ENCODE results near the gene ETDC. TPM values are rescaled to one million over a fixed set of nuclear protein-coding genes. Genes with fewer than 3 reads are reported as not detected.
"Not testable (repeated sequence)": the region's sequence is repeated elsewhere in the genome, so short reads cannot be mapped to it uniquely, and the experiment has no call there.

The ETDC gene
- total RNA-seq, 6 experiments from 2014 or later = not detected

DNA sequence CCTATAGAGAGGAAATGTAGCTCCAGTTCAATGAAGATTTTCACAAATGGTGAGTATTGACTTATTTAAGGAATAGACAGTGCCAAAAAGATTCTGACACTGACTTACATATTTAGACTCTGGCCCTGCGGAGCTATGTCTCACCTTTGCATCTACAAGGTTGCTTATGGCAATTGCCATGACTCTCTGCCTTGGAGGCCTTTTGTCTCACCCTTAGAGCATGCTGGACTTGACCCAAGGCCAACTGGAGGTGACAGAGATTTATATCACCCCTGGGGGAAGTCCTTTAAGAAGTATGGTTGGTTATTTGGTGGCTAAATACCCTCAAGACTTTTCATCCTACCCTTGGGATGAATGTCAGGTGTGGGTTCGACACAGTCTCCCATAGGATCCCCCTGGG, 4.5 kb upstream of the ETDC start:
- intact Hi-C loops (cut with DNase I) = no loop called here
- DNase-seq (no peak), ATAC-seq (no peak)
- H3K27ac ChIP-seq = no peak overlapping the region
- no peaks in the 10 kb centered on the region for H3K9me3 ChIP-seq
- H3K4me1 ChIP-seq = no peaks in the 10 kb centered on the region
- H3K36me3 ChIP-seq = no peaks in the 10 kb centered on the region
- no peaks in the 10 kb centered on the region for H3K27me3 ChIP-seq
- 48% methylated on average over 2 of the region's 2 CpGs for WGBS (ENCODE audit: insufficient coverage, low coverage, low lambda C conversion rate, missing lambda C conversion rate)
- no peak for TF ChIP-seq POLR2A (IDR thresholded peaks at IDR 0.05)
- TF ChIP-seq, protein P1, sequence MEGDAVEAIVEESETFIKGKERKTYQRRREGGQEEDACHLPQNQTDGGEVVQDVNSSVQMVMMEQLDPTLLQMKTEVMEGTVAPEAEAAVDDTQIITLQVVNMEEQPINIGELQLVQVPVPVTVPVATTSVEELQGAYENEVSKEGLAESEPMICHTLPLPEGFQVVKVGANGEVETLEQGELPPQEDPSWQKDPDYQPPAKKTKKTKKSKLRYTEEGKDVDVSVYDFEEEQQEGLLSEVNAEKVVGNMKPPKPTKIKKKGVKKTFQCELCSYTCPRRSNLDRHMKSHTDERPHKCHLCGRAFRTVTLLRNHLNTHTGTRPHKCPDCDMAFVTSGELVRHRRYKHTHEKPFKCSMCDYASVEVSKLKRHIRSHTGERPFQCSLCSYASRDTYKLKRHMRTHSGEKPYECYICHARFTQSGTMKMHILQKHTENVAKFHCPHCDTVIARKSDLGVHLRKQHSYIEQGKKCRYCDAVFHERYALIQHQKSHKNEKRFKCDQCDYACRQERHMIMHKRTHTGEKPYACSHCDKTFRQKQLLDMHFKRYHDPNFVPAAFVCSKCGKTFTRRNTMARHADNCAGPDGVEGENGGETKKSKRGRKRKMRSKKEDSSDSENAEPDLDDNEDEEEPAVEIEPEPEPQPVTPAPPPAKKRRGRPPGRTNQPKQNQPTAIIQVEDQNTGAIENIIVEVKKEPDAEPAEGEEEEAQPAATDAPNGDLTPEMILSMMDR (IDR thresholded peaks at IDR 0.05) = no peak
- H3K4me3 ChIP-seq = no peak overlapping the region

DNA sequence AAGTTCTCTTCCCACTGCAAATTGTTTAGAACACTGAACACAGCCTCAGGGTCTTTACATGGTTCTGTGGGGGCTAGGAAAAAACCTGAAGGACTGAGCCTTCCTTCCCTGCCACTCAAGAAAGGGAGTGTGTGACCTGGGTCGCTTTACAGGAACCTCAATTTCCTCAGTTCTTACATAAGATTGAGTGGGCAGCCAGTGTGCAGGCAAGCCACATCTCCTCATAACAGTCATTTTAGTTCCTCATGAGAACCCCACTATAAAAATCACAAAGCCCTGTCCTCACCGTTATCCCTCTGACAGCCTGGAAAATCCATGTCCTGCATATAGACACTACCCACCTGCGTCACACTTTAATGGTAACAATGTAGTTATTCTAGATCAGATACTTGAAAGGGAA, 2.1 kb upstream of the ETDC start:
- Histone ChIP-seq H3K4me1 (no peaks in the 10 kb centered on the region), H3K36me3 (no peaks in the 10 kb centered on the region), H3K27me3 (no peaks in the 10 kb centered on the region), H3K4me3 (no peak overlapping the region), H3K9me3 (peaks cover 0 to 1% (median 0%) of the 10 kb centered on the region in 4 donors), H3K27ac (no peak overlapping the region)
- intact Hi-C loops (cut with DNase I) = no loop called here
- ATAC-seq (no peak), DNase-seq (no peak)
- TF ChIP-seq, protein P1 (IDR thresholded peaks at IDR 0.05) = no peak
- no peak for TF ChIP-seq POLR2A (IDR thresholded peaks at IDR 0.05)
- WGBS (ENCODE audit: insufficient coverage, low coverage, low lambda C conversion rate, missing lambda C conversion rate) = 64% methylated on average over 3 of the region's 3 CpGs

- intact Hi-C loops (cut with DNase I) = no loop called here
- Histone ChIP-seq H3K9me3 (peaks cover 0 to 9% (median 0%) of the 10 kb centered on the region in 4 donors), H3K36me3 (no peaks in the 10 kb centered on the region), H3K27ac (no peak overlapping the region), H3K4me1 (no peaks in the 10 kb centered on the region), H3K4me3 (no peak overlapping the region), H3K27me3 (no peaks in the 10 kb centered on the region)
- TF ChIP-seq, protein P1 (IDR thresholded peaks at IDR 0.05) = no peak
- TF ChIP-seq POLR2A (IDR thresholded peaks at IDR 0.05) = no peak
- 29% methylated on average over 1 of the region's 1 CpG for WGBS (ENCODE audit: insufficient coverage, low coverage, low lambda C conversion rate, missing lambda C conversion rate)
- no peak for DNase-seq
- peak in 2 of 4 donors; percentile 33 to 46 for ATAC-seq
These were observed 880 bp upstream of the ETDC start for GRCh38 chrX:135308345-135308855.

DNA sequence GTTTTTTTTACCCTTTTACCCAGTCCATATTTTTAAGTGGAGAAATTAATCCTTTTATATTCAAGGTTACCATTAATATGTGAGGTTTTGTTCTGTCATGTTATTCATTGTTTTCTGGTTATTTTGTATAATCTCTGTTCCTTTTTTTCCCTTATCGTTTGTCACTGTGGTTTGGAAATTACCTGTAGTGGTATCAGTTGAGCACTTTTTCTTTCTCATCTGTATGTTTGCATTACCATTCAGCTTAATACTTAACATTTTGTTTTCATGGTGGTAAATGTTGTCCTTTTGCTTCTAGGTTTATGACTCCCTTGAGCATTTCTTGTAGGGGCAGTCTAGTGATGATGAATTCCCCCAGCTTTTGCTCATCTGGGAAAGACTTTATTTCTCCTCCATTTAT, 6.6 kb downstream of the ETDC start:
- DNase-seq (no peak), ATAC-seq (no peak)
- Histone ChIP-seq H3K9me3 (peaks cover 0 to 9% (median 0%) of the 10 kb centered on the region in 4 donors), H3K36me3 (no peaks in the 10 kb centered on the region), H3K27me3 (no peaks in the 10 kb centered on the region), H3K27ac (no peak overlapping the region), H3K4me3 (no peak overlapping the region), H3K4me1 (no peaks in the 10 kb centered on the region)
- intact Hi-C loops (cut with DNase I) = no loop called here
- 69% methylated on average over 1 of the region's 1 CpG for WGBS (ENCODE audit: insufficient coverage, low coverage, low lambda C conversion rate, missing lambda C conversion rate)
- TF ChIP-seq, protein P1 (IDR thresholded peaks at IDR 0.05) = no peak
- TF ChIP-seq POLR2A (IDR thresholded peaks at IDR 0.05) = no peak

DNA sequence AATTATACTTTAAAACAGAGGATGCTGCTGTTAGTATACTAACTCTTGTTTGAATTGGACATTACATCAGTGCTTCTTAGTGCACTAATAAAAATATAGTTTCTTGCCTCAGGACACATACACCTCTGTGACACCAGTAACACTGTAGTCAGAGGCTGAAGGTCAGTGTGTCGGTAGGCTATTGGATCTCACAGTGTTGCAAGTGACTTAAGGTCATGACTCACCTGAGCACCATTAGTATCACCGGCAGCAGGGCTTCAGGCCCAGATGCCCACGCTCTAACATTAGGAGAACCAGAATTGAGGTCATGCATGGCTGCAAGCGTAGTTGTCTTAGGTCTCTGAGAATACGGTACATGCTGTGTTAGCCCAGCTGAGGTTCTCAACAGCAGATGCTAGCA, 15.2 kb downstream of the ETDC start:
- no peaks in the 10 kb centered on the region for H3K27me3 ChIP-seq
- TF ChIP-seq POLR2A (IDR thresholded peaks at IDR 0.05) = no peak
- TF ChIP-seq, protein P1 (IDR thresholded peaks at IDR 0.05) = no peak
- H3K4me1 ChIP-seq = no peaks in the 10 kb centered on the region
- ATAC-seq (peak in 2 of 4 donors; percentile 40 to 75), DNase-seq (no peak)
- H3K4me3 ChIP-seq = no peak overlapping the region
- H3K9me3 ChIP-seq = no peaks in the 10 kb centered on the region
- H3K27ac ChIP-seq = no peak overlapping the region
- no peaks in the 10 kb centered on the region for H3K36me3 ChIP-seq
- 64% methylated on average over 5 of the region's 5 CpGs for WGBS (ENCODE audit: insufficient coverage, low coverage, low lambda C conversion rate, missing lambda C conversion rate)
- intact Hi-C loops (cut with DNase I) = no loop called here

DNA sequence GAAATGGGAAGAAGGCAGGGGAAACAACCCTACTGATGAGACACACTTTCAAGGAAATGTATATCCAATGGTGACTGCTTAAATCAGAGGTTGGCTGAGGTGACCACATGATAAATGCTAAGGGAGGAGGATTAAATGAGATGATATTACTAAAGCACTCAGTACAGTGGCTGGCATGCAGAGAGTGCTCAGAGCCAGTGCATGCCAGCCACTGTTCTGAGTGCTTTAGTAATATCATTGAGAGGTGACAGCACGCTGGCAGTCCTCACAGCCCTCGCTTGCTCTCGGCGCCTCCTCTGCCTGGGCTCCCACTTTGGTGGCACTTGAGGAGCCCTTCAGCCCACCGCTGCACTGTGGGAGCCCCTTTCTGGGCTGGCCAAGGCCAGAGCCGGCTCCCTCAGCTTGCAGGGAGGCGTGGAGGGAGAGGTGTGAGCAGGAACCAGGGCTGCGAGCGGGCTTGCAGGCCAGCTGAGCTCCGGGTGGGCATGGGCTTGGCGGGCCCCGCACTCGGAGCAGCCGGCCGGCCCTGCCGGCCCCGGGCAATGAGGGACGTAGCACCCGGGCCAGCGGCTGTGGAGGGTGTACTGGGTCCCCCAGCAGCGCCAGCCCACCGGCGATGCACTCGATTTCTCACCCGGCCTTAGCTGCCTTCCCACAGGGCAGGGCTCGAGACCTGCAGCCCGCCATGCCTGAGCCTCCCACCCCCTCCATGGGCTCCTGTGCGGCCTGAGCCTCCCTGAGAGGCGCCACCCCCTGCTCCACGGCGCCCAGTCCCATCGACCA, 15.9 kb downstream of the ETDC start:
- ATAC-seq; H3K27me3 ChIP-seq; H3K36me3 ChIP-seq; DNase-seq; intact Hi-C loops (cut with DNase I); H3K4me1 ChIP-seq; H3K27ac ChIP-seq; H3K9me3 ChIP-seq; H3K4me3 ChIP-seq: not testable (repeated sequence)
- WGBS (ENCODE audit: insufficient coverage, low coverage, low lambda C conversion rate, missing lambda C conversion rate) = no CpG with 5 or more reads among the region's 32 CpGs

Data from right lobe of liver (tissue), 6 donors.